Nephron progenitor cell (in vitro differentiated cells): ENCODE measurements around the gene PLAC9.

ENCODE experiments used
- DNase-seq: peaks from one replicate; pipeline ENCODE4 v3.0.0; 2021
- H3K27ac Mint-ChIP-seq: 2 replicates; pipeline ENCODE4 v1.8.0; 2021; ENCODE audit warnings: mild to moderate bottlenecking, moderate library complexity, mixed read lengths
- H3K27me3 Mint-ChIP-seq: 2 replicates; pipeline ENCODE4 v1.8.0; 2021; ENCODE audit warnings: mild to moderate bottlenecking, low read depth, mixed read lengths; ENCODE audit not compliant: poor library complexity
- H3K36me3 Mint-ChIP-seq: 2 replicates; pipeline ENCODE4 v1.8.0; 2021; ENCODE audit warnings: low read depth, mixed read lengths
- H3K4me1 Mint-ChIP-seq: 2 replicates; pipeline ENCODE4 v1.8.0; 2021; ENCODE audit warnings: mixed read lengths
- H3K4me3 Mint-ChIP-seq: 2 replicates; pipeline ENCODE4 v1.8.0; 2021; ENCODE audit warnings: mild to moderate bottlenecking, moderate library complexity, mixed read lengths
- H3K9me3 Mint-ChIP-seq: 2 replicates; pipeline ENCODE4 v1.8.0; 2021; ENCODE audit warnings: mild to moderate bottlenecking, moderate library complexity, mixed read lengths
- TF ChIP-seq, protein P1 (sequence below): fragments of 200-600 bp; sonication (generic); IDR thresholded peaks from 2 replicates; pipeline ENCODE4 v1.5.0; 2021; ENCODE audit warnings: antibody characterized with exemption

PLAC9 gene

DNA sequence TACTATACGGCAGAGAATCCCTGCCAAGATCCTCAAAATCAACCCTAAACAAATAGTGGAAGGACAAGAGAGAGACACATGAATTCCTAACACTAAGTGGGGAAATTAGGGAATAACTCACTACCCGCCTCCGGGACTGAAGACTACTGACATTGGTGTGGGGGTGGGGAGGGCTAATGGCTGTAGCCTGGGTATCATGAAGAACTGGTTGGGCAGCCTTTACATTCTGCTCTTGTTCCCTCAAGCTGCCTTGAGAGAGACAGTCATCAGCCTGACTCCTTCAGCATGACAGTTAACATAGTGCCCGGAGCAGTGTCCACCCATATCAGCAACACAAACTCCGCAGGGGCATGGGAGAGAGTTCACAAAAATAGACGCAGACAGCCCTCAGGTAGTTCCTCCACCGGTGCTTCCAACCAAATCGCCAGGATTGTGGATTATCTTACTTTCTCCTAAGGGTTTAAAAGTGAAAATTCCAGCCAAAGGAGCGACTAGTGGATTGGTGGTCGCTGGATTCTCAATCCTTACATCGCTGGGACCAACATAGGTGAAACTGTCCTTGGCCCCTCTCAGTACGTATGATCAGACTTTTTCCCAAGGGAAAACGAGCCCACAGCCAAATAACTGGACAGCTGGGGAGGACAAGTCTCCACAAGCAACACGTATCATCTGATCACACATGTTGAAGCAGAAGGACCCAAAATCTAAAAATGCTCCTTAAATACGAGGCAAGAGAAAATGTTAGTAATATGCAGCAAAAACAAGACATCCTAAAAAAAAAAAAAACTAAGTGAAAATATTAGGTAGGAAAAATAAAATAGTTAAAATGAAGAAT is 31.5 kb upstream of the PLAC9 start:
- H3K9me3 Mint-ChIP-seq = no peaks in the 10 kb centered on the region
- no peak for DNase-seq
- no peak overlapping the region for H3K4me3 Mint-ChIP-seq
- TF ChIP-seq, protein P1, sequence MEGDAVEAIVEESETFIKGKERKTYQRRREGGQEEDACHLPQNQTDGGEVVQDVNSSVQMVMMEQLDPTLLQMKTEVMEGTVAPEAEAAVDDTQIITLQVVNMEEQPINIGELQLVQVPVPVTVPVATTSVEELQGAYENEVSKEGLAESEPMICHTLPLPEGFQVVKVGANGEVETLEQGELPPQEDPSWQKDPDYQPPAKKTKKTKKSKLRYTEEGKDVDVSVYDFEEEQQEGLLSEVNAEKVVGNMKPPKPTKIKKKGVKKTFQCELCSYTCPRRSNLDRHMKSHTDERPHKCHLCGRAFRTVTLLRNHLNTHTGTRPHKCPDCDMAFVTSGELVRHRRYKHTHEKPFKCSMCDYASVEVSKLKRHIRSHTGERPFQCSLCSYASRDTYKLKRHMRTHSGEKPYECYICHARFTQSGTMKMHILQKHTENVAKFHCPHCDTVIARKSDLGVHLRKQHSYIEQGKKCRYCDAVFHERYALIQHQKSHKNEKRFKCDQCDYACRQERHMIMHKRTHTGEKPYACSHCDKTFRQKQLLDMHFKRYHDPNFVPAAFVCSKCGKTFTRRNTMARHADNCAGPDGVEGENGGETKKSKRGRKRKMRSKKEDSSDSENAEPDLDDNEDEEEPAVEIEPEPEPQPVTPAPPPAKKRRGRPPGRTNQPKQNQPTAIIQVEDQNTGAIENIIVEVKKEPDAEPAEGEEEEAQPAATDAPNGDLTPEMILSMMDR = no peak
- no peaks in the 10 kb centered on the region for H3K4me1 Mint-ChIP-seq
- no peaks in the 10 kb centered on the region for H3K36me3 Mint-ChIP-seq
- H3K27me3 Mint-ChIP-seq = peaks cover 12% of the 10 kb centered on the region
- H3K27ac Mint-ChIP-seq = no peak overlapping the region

DNA sequence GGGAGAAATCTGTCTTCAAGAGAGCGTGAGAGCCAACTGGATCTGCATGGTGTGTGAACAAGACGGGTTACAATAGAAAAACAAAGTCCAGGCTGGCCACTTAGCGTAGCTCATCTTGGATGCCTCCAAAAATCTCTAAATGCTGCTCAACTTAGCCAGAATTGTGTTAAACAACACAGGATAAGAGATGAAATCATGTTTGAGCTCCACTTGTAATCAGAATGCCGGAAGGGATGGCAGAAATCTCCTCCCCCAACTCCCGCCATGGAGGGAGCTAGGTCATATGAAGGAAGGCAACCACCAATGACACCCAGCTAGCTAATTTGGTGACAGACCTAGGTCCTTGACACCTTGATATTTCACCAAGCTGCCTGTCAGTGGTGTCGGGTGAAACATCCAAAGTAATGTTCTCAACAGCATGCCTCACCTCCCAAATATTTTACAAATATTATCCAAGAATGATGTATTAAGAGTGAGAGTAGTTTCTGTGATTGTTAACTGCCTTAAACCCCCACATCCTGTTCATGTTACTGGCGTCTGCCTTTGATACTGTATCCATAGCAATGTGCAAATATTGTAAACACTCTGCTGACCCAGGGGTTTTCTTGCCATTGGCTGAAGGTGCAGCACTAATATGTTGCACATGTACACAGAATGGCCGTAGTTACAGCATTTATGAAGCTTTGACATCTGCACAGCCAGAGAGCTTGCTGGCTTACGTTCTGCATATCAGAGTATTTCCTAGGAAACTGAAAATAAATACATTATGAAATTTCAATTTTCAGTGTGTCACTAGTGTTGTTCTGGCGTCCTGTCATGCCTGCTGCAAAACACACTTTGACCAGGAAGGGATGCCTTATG is 28.2 kb upstream of the PLAC9 start:
- TF ChIP-seq, protein P1 = no peak
- Mint-ChIP-seq H3K27me3 (peaks cover 10% of the 10 kb centered on the region), H3K4me1 (no peaks in the 10 kb centered on the region), H3K27ac (no peak overlapping the region), H3K4me3 (no peak overlapping the region), H3K9me3 (peaks cover 26% of the 10 kb centered on the region), H3K36me3 (peaks cover 11% of the 10 kb centered on the region)
- DNase-seq = no peak

DNA sequence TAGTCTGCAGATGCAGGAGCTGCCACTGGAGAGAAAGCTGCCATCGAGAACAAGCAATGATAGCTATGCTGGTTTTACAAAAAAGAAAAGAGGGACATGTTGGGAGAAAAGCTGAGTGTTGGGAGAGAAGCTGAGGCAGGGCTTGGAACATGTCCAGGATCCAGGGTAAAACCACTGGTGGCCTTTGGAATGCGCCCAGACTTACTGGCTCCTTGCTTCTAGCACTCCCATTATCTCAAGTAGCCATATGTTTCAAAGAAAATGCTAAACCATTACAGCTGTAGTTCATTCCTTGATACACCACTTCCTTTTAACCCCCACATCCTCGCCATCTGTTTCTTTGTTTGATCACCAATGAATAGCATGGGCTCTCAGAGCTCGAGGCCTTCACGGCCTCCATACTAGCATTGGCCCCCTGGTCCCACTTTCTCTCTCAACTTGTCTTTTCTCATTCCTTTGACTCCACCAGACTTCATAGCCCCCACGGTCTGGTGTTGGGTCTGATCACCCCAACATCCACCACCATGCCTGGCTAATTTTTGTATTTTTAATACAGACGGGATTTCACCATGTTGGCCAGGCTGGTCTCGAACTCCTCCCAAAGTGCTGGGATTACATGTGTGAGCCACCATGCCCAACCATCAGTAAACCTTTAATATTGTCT is 23.8 kb upstream of the PLAC9 start:
- Mint-ChIP-seq H3K36me3 (peaks cover 14% of the 10 kb centered on the region), H3K4me1 (peaks cover 4% of the 10 kb centered on the region), H3K27ac (no peak overlapping the region), H3K4me3 (no peak overlapping the region), H3K27me3 (peaks cover 7% of the 10 kb centered on the region), H3K9me3 (peaks cover 42% of the 10 kb centered on the region)
- no peak for DNase-seq
- TF ChIP-seq, protein P1 = no peak

DNA sequence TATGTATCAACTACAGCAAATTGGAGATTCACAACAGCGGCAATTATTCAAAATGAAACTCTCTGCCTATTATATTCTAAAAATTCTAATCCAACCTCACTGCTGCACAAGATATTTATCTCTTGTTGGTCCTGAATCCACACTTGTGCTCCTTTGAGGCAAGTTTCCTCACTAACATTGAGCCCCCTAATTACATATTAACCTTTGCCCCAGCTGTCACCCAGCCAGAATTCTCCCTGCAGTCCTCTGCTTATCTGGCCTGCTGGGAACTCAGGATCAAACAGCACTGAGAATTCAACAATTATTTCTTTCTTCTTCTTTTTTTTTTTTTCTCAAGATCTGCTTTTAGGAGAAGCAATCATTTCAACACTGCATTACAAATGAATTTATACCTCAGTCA is 21.5 kb upstream of the PLAC9 start:
- H3K27ac Mint-ChIP-seq = no peak overlapping the region
- H3K9me3 Mint-ChIP-seq = peaks cover 42% of the 10 kb centered on the region
- TF ChIP-seq, protein P1 = no peak
- no peak for DNase-seq
- peaks cover 3% of the 10 kb centered on the region for H3K27me3 Mint-ChIP-seq
- peaks cover 4% of the 10 kb centered on the region for H3K4me1 Mint-ChIP-seq
- peaks cover 14% of the 10 kb centered on the region for H3K36me3 Mint-ChIP-seq
- H3K4me3 Mint-ChIP-seq = no peak overlapping the region

DNA sequence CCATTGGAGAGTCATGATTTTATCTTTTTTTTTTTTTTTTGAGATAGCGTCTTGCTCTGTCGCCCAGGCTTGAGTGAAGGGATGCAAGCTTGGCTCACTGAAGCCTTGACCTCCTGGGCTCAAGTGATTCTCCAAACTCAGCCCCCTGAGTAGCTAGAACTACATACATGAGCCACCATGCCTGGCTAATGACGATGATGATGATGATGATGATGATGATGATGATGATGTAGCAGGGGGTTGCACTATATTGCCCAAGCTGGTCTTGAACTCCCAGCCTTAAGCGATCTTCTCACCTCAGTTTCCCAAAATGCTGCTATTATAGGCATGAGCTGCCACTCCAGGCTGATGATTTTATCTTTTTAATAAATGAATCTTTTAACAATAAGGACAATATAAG is 13.9 kb upstream of the PLAC9 start:
- TF ChIP-seq, protein P1 = no peak
- H3K4me1 Mint-ChIP-seq = no peaks in the 10 kb centered on the region
- no peaks in the 10 kb centered on the region for H3K36me3 Mint-ChIP-seq
- H3K4me3 Mint-ChIP-seq = no peak overlapping the region
- peaks cover 32% of the 10 kb centered on the region for H3K27me3 Mint-ChIP-seq
- DNase-seq = no peak
- H3K9me3 Mint-ChIP-seq = no peaks in the 10 kb centered on the region
- no peak overlapping the region for H3K27ac Mint-ChIP-seq
